K562 (cell line): Measurements from ENCODE around the gene FATE1. TPM values are rescaled to one million over a fixed set of nuclear protein-coding genes. Genes with fewer than 3 reads are reported as not detected.

Source experiments
- ATAC-seq: fragments of 200-7000 bp; cut with Tn5 transposase; 3 replicates; pipeline ENCODE4 v1.9.1; 2020; ENCODE audit warnings: moderate library complexity
- BruUV-seq: library from RNA; stranded (reverse); fragments of 400-500 nt; replicated peaks from 2 replicates; lab custom pipeline; 2021; lab: Mats Ljungman, UMichigan
- CTCF ChIA-PET: fragments of 300-600 bp; formaldehyde crosslinking; extraction: SDS; loops from one replicate; lab custom pipeline; 2021; ENCODE audit warnings: low intra/inter-chr PET ratio; lab: Yijun Ruan, JAX
- POLR2A ChIA-PET: fragments of 300-600, 350-650 bp; sonication (Branson Sonifier 250); formaldehyde crosslinking; extraction: SDS; loops from one replicate; lab custom pipeline; 2021; ENCODE audit warnings: antibody characterized with exemption, inconsistent platforms; lab: Yijun Ruan, JAX
- DNase-seq, 4 experiments: peaks; one replicate each; pipeline versions ENCODE4 v3.0.0 to v3.0.0-alpha.2; 2011 to 2018; ENCODE audit warnings: low spot score in 3 of 4, mixed read lengths in 3 of 4; ENCODE audit errors: extremely low read depth in 1 of 4
- FAIRE-seq: peaks from 2 replicates; lab custom pipeline; 2011; peaks lifted over from hg19 to GRCh38; lab: Jason Lieb, UNC
- H2AFZ ChIP-seq: 2 replicates; pipeline ENCODE4 v1.6.0; 2011; ENCODE audit warnings: low read depth, low read length, control low read depth, inconsistent platforms
- H3K27ac ChIP-seq: fragments of 200-600 bp; 3 replicates; pipeline ENCODE4 v1.8.0; 2011; ENCODE audit warnings: low read depth, mild to moderate bottlenecking, control low read depth, inconsistent platforms, low read length, moderate library complexity, mixed read lengths; ENCODE audit errors: extremely low read depth
- H3K27me3 ChIP-seq, 2 experiments: fragments of 300-600 bp in 1 of 2; 2 replicates in 1 of 2; 3 replicates in 1 of 2; pipeline versions ENCODE4 v1.6.0 to v1.8.0; 2011; ENCODE audit warnings: inconsistent platforms in 2 of 2, low read length in 2 of 2, mild to moderate bottlenecking in 1 of 2, mixed read lengths in 1 of 2, moderate library complexity in 1 of 2; ENCODE audit not compliant: control insufficient read depth in 2 of 2, insufficient read depth in 2 of 2
- H3K36me3 ChIP-seq: fragments of 300-600 bp; 3 replicates; pipeline ENCODE4 v1.8.0; 2011; ENCODE audit warnings: mild to moderate bottlenecking, low read length, inconsistent platforms; ENCODE audit not compliant: control insufficient read depth, insufficient read depth
- H3K4me1 ChIP-seq, 2 experiments: fragments of 200-600 bp in 1 of 2; replicated peaks in 1 of 2; 2 replicates in 1 of 2; 3 replicates in 1 of 2; pipeline versions ENCODE4 v1.5.1 to v1.8.0; 2011; ENCODE audit warnings: inconsistent platforms in 2 of 2, low read length in 2 of 2, mild to moderate bottlenecking in 1 of 2, mixed read lengths in 1 of 2, moderate library complexity in 1 of 2; ENCODE audit not compliant: control insufficient read depth in 2 of 2, insufficient read depth in 2 of 2
- H3K4me2 ChIP-seq: 2 replicates; pipeline ENCODE4 v1.6.1; 2011; ENCODE audit warnings: low read length, control low read depth, inconsistent platforms, mixed read lengths; ENCODE audit not compliant: insufficient read depth
- H3K4me3 ChIP-seq: fragments of 200-600 bp; sonication (generic), shearing (Covaris generic); 2 replicates; pipeline ENCODE4 v1.5.1; 2016; ENCODE audit warnings: control low read depth, inconsistent platforms
- H3K79me2 ChIP-seq: fragments of 200-600 bp; 3 replicates; pipeline ENCODE4 v1.8.0; 2011; ENCODE audit warnings: low read length, inconsistent platforms; ENCODE audit not compliant: control insufficient read depth, insufficient read depth
- H3K9ac ChIP-seq, 2 experiments: 2 replicates each; pipeline versions ENCODE4 v1.6.0 to v1.6.1; 2011; ENCODE audit warnings: low read depth in 2 of 2, low read length in 2 of 2, control low read depth in 1 of 2, inconsistent platforms in 1 of 2, mild to moderate bottlenecking in 1 of 2, mixed read lengths in 1 of 2; ENCODE audit not compliant: insufficient read depth in 1 of 2
- H3K9me1 ChIP-seq: one replicate; pipeline ENCODE4 v1.6.0; 2011; ENCODE audit warnings: inconsistent platforms, mild to moderate bottlenecking, low read length, moderate library complexity; ENCODE audit not compliant: control insufficient read depth, insufficient read depth
- H3K9me3 ChIP-seq: replicated peaks from 2 replicates; pipeline ENCODE4 v1.5.1; 2011; ENCODE audit warnings: low read depth, low read length, inconsistent platforms; ENCODE audit not compliant: control insufficient read depth, insufficient read depth
- H4K20me1 ChIP-seq: replicated peaks from 2 replicates; pipeline ENCODE4 v1.6.1; 2011; ENCODE audit warnings: low read length, inconsistent platforms, mixed read lengths; ENCODE audit not compliant: control insufficient read depth, insufficient read depth
- CBX2 ChIP-seq: fragments of 200-600 bp; sonication (generic); IDR thresholded peaks from one replicate; pipeline ENCODE4 v1.6.1; 2012; ENCODE audit warnings: mild to moderate bottlenecking, low read length, inconsistent platforms; ENCODE audit not compliant: insufficient read depth, poor library complexity, severe bottlenecking
- CTCF ChIP-seq, 3 experiments: IDR thresholded peaks in 2 of 3; conservative IDR thresholded peaks in 1 of 3; 2 replicates each; pipeline ENCODE4 v1.5.1; 2011 to 2012; ENCODE audit warnings: low read length in 3 of 3, mild to moderate bottlenecking in 3 of 3, control low read depth in 2 of 3, improper control_type of control experiment in 1 of 3, inconsistent platforms in 1 of 3, low read depth in 1 of 3, mixed read lengths in 1 of 3, moderate library complexity in 1 of 3; ENCODE audit not compliant: insufficient read depth in 2 of 3
- REST ChIP-seq, 2 experiments: fragments of 450-650 bp; formaldehyde crosslinking in 1 of 2; IDR thresholded peaks; 2 replicates each; pipeline versions ENCODE4 v1.4.0 to v1.6.1; 2014 to 2020; ENCODE audit warnings: mild to moderate bottlenecking in 2 of 2, borderline replicate concordance in 1 of 2, low read depth in 1 of 2
- TCF15 ChIP-seq: fragments of 250-450 bp; sonication (Bioruptor Pico); IDR thresholded peaks from 2 replicates; pipeline ENCODE4 v1.8.0; 2022; ENCODE audit warnings: moderate library complexity, mild to moderate bottlenecking, inconsistent platforms
- in situ Hi-C: fragments of 300-500 bp; cut with MboI; formaldehyde crosslinking; loops from 4 replicates; pipeline ENCODE4 v1.15.0; 2018; ENCODE audit warnings: inconsistent platforms, mixed read lengths
- intact Hi-C: fragments of 100-400 bp; cut with micrococcal nuclease; formaldehyde crosslinking; loops from 2 replicates; pipeline ENCODE4 v1.14.2; 2022
- polyA plus RNA-seq, 8 experiments: library from polyadenylated mRNA; depleted of rRNA in 4 of 8; stranded (reverse) in 5 of 8; unstranded in 3 of 8; fragments of >200 nt; fragmentation: Nextera tagmentation in 2 of 8; fragmentation: Illumina TruSeq in 1 of 8; extraction: Ambion mirVana in 2 of 8; extraction: Trizol in 1 of 8; gene quantifications; 2 replicates each; pipeline versions ENCODE4 v1.2.1 to v1.2.3, GENCODE V29; 2011 to 2014; ENCODE audit warnings: inconsistent platforms in 1 of 8, missing spikeins in 1 of 8
- total RNA-seq, 7 experiments: library from RNA; depleted of rRNA in 6 of 7; stranded (reverse); fragments of >200 nt in 6 of 7; fragmentation: Illumina TruSeq in 2 of 7; extraction: Trizol in 2 of 7; gene quantifications; 2 replicates each; pipeline versions ENCODE4 v1.2.1 to v1.2.3, GENCODE V29; 2011 to 2021; ENCODE audit warnings: low replicate concordance in 1 of 7

The FATE1 gene
- total and polyA plus RNA-seq, 9 of the 15 experiments (the other 6 are each of a cell fraction or from before 2014, with no cell fraction given), result not detected

GRCh38 chrX:151680805-151681204 is 35.0 kb upstream of the FATE1 start (continued):
- TF ChIP-seq REST (IDR thresholded peaks at IDR 0.05; ENCODE audit: borderline replicate concordance) (peak; percentile 84), REST (CRISPR knock-in tag; IDR thresholded peaks at IDR 0.05; ENCODE audit: low read depth) (no peak)

DNA sequence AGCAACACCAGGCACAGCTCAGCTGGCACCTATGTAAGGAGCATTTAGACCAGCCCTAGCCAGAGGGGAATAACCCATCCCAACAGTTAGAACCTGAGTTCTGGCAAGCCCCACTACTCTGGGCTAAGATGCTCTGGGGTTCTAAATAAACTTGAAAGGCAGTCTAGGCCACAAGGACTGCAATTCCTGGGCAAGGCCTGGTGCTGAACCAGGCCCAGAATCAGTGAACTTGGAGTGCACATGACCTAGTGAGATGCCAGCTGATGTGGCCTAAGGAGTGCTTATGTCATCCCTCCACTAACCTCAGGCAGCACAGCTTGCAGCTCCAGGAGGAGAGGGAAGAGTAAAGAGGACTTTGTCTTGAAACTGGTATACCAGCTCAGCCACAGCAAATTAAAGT is 28.2 kb upstream of the FATE1 start:
- Histone ChIP-seq H2AFZ (no peak overlapping the region), H3K9me1 (no peaks in the 10 kb centered on the region), H3K4me2 (no peak overlapping the region), H3K9me3 (no peaks in the 10 kb centered on the region), H3K36me3 (no peaks in the 10 kb centered on the region)
- POLR2A ChIA-PET, result no interaction called here
- ATAC-seq, result no peak
- no peak for TF ChIP-seq CTCF (IDR thresholded peaks at IDR 0.05 in 2 of 3, conservative IDR thresholded peaks at IDR 0.05 in 1 of 3; ENCODE audit: insufficient read depth in 2 of 3, low read depth in 1 of 3, low read length in 3 of 3)
- no peak for TF ChIP-seq TCF15 (CRISPR knock-in tag)
- no peak for TF ChIP-seq CBX2
- TF ChIP-seq, all 486 proteins: peak for 0
- FAIRE-seq (no peak), DNase-seq (no peak)
- CTCF ChIA-PET, result no interaction called here
- Histone ChIP-seq H3K4me3 (no peak overlapping the region), H3K79me2 (no peaks in the 10 kb centered on the region), H4K20me1 (no peaks in the 10 kb centered on the region), H3K9ac (no peak overlapping the region), H3K27me3 (peaks cover 0 to 1% of the 10 kb centered on the region in 2 experiments; a peak in 1 of 5 replicates), H3K4me1 (no peaks in the 10 kb centered on the region), H3K27ac (no peak overlapping the region)
- in situ Hi-C loops (loop anchor here (10.0 to 25.0 kb wide), 2 partner anchors 343 to 925 kb away; no protein-coding TSS in a partner anchor), intact Hi-C loops (loop anchor here (10.0 kb wide), 1 partner anchor 913 kb away; no protein-coding TSS in a partner anchor)
- BruUV-seq, result no TSS peak
